ENCODE measurements around the gene GRIN3B. TPM values are rescaled to one million over a fixed set of nuclear protein-coding genes. Genes with fewer than 3 reads are reported as not detected.

GRIN3B gene
- polyA plus RNA-seq, 10 donors: 0.13 to 0.35 (median 0.17) TPM; not detected in 1

GRCh38 chr19:964761-965694 is 35.2 kb upstream of the GRIN3B start:
- no peak for DNase-seq

- no peak for DNase-seq
Observed at GRCh38 chr19:966485-967088, 33.6 kb upstream of the GRIN3B start.

GRCh38 chr19:970695-971094 is 29.5 kb upstream of the GRIN3B start:
- no peak for DNase-seq

- no peak for DNase-seq
Observed at GRCh38 chr19:971795-972194, 28.4 kb upstream of the GRIN3B start.

GRCh38 chr19:972281-972680 is 27.9 kb upstream of the GRIN3B start:
- no peak for DNase-seq

- DNase-seq: no peak
Observed at GRCh38 chr19:973726-974563, 26.3 kb upstream of the GRIN3B start.

GRCh38 chr19:974564-975257 is 25.5 kb upstream of the GRIN3B start:
- no peak for DNase-seq

GRCh38 chr19:976476-976875 is 23.7 kb upstream of the GRIN3B start:
- DNase-seq: no peak

- DNase-seq: no peak
Observed at GRCh38 chr19:977058-977464, 23.2 kb upstream of the GRIN3B start.

- no peak for DNase-seq
Observed at GRCh38 chr19:979318-979741, 20.9 kb upstream of the GRIN3B start.

- DNase-seq: no peak
Observed at GRCh38 chr19:980133-980998, 19.9 kb upstream of the GRIN3B start.

- peak; percentile 51 to 89 (median 68) for DNase-seq
Observed at GRCh38 chr19:982567-983170, 17.6 kb upstream of the GRIN3B start.

- peak; percentile 91 to 97 (median 95) for DNase-seq
Observed at GRCh38 chr19:984165-984967, 15.9 kb upstream of the GRIN3B start, which contains the start of gene WDR18. TSS of gene WDR18 (plus strand) at chr19:984345. CDS start at chr19:984354, 9 bp downstream.

GRCh38 chr19:986083-986482 is 14.1 kb upstream of the GRIN3B start:
- no peak for DNase-seq

GRCh38 chr19:988081-988480 is 12.1 kb upstream of the GRIN3B start:
- no peak for DNase-seq

GRCh38 chr19:988510-988909 is 11.7 kb upstream of the GRIN3B start:
- DNase-seq: no peak

GRCh38 chr19:989381-990081 is 10.7 kb upstream of the GRIN3B start:
- no peak for DNase-seq

GRCh38 chr19:990119-990571 is 10.1 kb upstream of the GRIN3B start:
- no peak for DNase-seq

All from muscle of back (tissue), 11 donors.